Neural cell (in vitro differentiated cells): ENCODE measurements around the gene TSR1. TPM values are rescaled to one million over a fixed set of nuclear protein-coding genes. Genes with fewer than 3 reads are reported as not detected.

Source experiments
- H2AFZ ChIP-seq: fragments of 200-600, 300-800 bp; sonication (generic), shearing (Covaris generic); 2 replicates; pipeline ENCODE4 v1.6.0; 2014; ENCODE audit warnings: low read depth, mild to moderate bottlenecking, antibody characterized with exemption, low read length, moderate library complexity
- H3F3A ChIP-seq: fragments of 200-600 bp; shearing (Covaris generic); 2 replicates; pipeline ENCODE4 v1.6.1; 2016; ENCODE audit warnings: mild to moderate bottlenecking, moderate library complexity, mixed read lengths, antibody characterized with exemption, low read length; ENCODE audit not compliant: insufficient read depth, poor library complexity, severe bottlenecking
- H3K27ac ChIP-seq: fragments of 200-600, 300-800 bp; sonication (generic), shearing (Covaris generic); 2 replicates; pipeline ENCODE4 v1.5.1; 2014; ENCODE audit warnings: mild to moderate bottlenecking, low read length, moderate library complexity
- H3K27me3 ChIP-seq: fragments of 300-800, 200-600 bp; sonication (generic), shearing (Covaris generic); 2 replicates; pipeline ENCODE4 v1.6.0; 2014; ENCODE audit warnings: mild to moderate bottlenecking, low read depth, low read length, moderate library complexity; ENCODE audit not compliant: insufficient read depth
- H3K36me3 ChIP-seq: fragments of 300-800, 200-600 bp; sonication (generic), shearing (Covaris generic); 2 replicates; pipeline ENCODE4 v1.5.1; 2014; ENCODE audit warnings: mild to moderate bottlenecking, antibody characterized with exemption, low read length, moderate library complexity; ENCODE audit not compliant: insufficient read depth
- H3K4me2 ChIP-seq: fragments of 300-800, 200-600 bp; sonication (generic), shearing (Covaris generic); 2 replicates; pipeline ENCODE4 v1.6.0; 2014; ENCODE audit warnings: mild to moderate bottlenecking, low read length
- H3K4me3 ChIP-seq: fragments of 300-800, 200-600 bp; sonication (generic), shearing (Covaris generic); 2 replicates; pipeline ENCODE4 v1.5.1; 2014; ENCODE audit warnings: mild to moderate bottlenecking, low read length, moderate library complexity
- H3K79me2 ChIP-seq: fragments of 200-600 bp; shearing (Covaris generic); replicated peaks from 2 replicates; pipeline ENCODE4 v1.6.0; 2014; ENCODE audit warnings: mild to moderate bottlenecking, low read length, moderate library complexity; ENCODE audit not compliant: insufficient read depth
- H3K9ac ChIP-seq: fragments of 300-800, 200-600 bp; sonication (generic), shearing (Covaris generic); 2 replicates; pipeline ENCODE4 v1.6.1; 2016; ENCODE audit warnings: mild to moderate bottlenecking, low read length, mixed read lengths
- H3K9me2 ChIP-seq: fragments of 200-600 bp; shearing (Covaris generic); 2 replicates; pipeline ENCODE4 v1.6.1; 2016; ENCODE audit warnings: mild to moderate bottlenecking, low read length, mixed read lengths; ENCODE audit not compliant: insufficient read depth
- H3K9me3 ChIP-seq: fragments of 200-600, 300-800 bp; sonication (generic), shearing (Covaris generic); 2 replicates; pipeline ENCODE4 v1.6.1; 2016; ENCODE audit warnings: mild to moderate bottlenecking, mixed run types, low read length, moderate library complexity, mixed read lengths
- H4K20me1 ChIP-seq: fragments of 200-600 bp; shearing (Covaris generic); 2 replicates; pipeline ENCODE4 v1.6.1; 2016; ENCODE audit warnings: mild to moderate bottlenecking, mixed run types; ENCODE audit not compliant: insufficient read depth
- CTCF ChIP-seq: fragments of 450-650 bp; IDR thresholded peaks from 2 replicates; pipeline ENCODE4 v1.5.1; 2014; ENCODE audit warnings: antibody characterized with exemption, mild to moderate bottlenecking, moderate library complexity; ENCODE audit not compliant: poor library complexity, severe bottlenecking
- EP300 ChIP-seq: fragments of 450-650 bp; conservative IDR thresholded peaks from 2 replicates; pipeline ENCODE4 v1.6.1; 2014; ENCODE audit warnings: antibody characterized with exemption, mild to moderate bottlenecking, moderate library complexity; ENCODE audit not compliant: poor library complexity, severe bottlenecking
- EZH2 ChIP-seq: fragments of 200-600, 300-800 bp; shearing (Covaris generic), sonication (generic); IDR thresholded peaks from 2 replicates; pipeline ENCODE4 v1.6.1; 2014; ENCODE audit warnings: antibody characterized with exemption, low read length, borderline replicate concordance, mild to moderate bottlenecking; ENCODE audit not compliant: insufficient read depth, poor library complexity, severe bottlenecking
- MXI1 ChIP-seq: fragments of 450-650 bp; conservative IDR thresholded peaks from 2 replicates; pipeline ENCODE4 v1.6.1; 2014; ENCODE audit warnings: antibody characterized with exemption, mild to moderate bottlenecking; ENCODE audit not compliant: poor library complexity, severe bottlenecking
- POLR2AphosphoS5 ChIP-seq: IDR thresholded peaks from 2 replicates; pipeline ENCODE4 v1.6.1; 2012
- RAD21 ChIP-seq: fragments of 450-650 bp; conservative IDR thresholded peaks from 2 replicates; pipeline ENCODE4 v1.6.1; 2014; ENCODE audit warnings: antibody characterized with exemption, mild to moderate bottlenecking, moderate library complexity
- REST ChIP-seq: IDR thresholded peaks from 2 replicates; pipeline ENCODE4 v1.6.1; 2012; ENCODE audit warnings: borderline replicate concordance
- SMC3 ChIP-seq: fragments of 450-650 bp; conservative IDR thresholded peaks from 2 replicates; pipeline ENCODE4 v1.6.1; 2014; ENCODE audit warnings: antibody characterized with exemption, mild to moderate bottlenecking, moderate library complexity; ENCODE audit not compliant: poor library complexity
- TAF1 ChIP-seq: IDR thresholded peaks from 2 replicates; pipeline ENCODE4 v1.6.1; 2012; ENCODE audit warnings: low read depth
- polyA minus RNA-seq: library from RNA; depleted of rRNA, polyadenylated mRNA; stranded (reverse); fragments of >200 nt; gene quantifications from 2 replicates; pipeline ENCODE4 v1.2.3, GENCODE V29; 2014
- polyA plus RNA-seq: library from polyadenylated mRNA; depleted of rRNA; stranded (reverse); fragments of >200 nt; gene quantifications from 2 replicates; pipeline ENCODE4 v1.2.3, GENCODE V29; 2014

TSR1 gene
- 31.8 and 32.5 TPM in 2 replicates for polyA plus RNA-seq
- 34.6 and 41.9 TPM in 2 replicates for polyA minus RNA-seq

GRCh38 chr17:2336215-2336851 lies at the start of gene TSR1:
TSR1 (minus strand) TSS chr17:2336457; CDS start chr17:2336427, 30 bp downstream.
- Histone ChIP-seq H3K9me3 (no peaks in the 10 kb centered on the region), H3K9me2 (no peaks in the 10 kb centered on the region), H2AFZ (peak within 1 kb of the TSS; percentile 85), H4K20me1 (no peaks in the 10 kb centered on the region), H3K4me3 (peak within 1 kb of the TSS; percentile 98), H3K27ac (peak within 1 kb of the TSS; percentile 91), H3K36me3 (no peaks in the 10 kb centered on the region), H3K9ac (peak within 1 kb of the TSS; percentile 84), H3K27me3 (no peaks in the 10 kb centered on the region), H3K79me2 (peaks cover 29% of the 10 kb centered on the region), H3K4me2 (peak within 1 kb of the TSS; percentile 93), H3F3A (no peaks in the 10 kb centered on the region)
- TF ChIP-seq EP300 = peak; percentile 49
- peak; percentile 63 for TF ChIP-seq CTCF
- TF ChIP-seq RAD21 = peak; percentile 48
- peak; percentile 94 for TF ChIP-seq POLR2AphosphoS5
- TF ChIP-seq EZH2 = no peak
- peak; percentile 64 for TF ChIP-seq TAF1
- TF ChIP-seq REST = peak; percentile 80
- peak; percentile 67 for TF ChIP-seq SMC3
- TF ChIP-seq MXI1 = peak; percentile 100

GRCh38 chr17:2385240-2386210 lies 49.3 kb upstream of the TSR1 start:
- Histone ChIP-seq H2AFZ (no peak overlapping the region), H3K36me3 (no peaks in the 10 kb centered on the region), H3K4me2 (no peak overlapping the region), H3K9ac (no peak overlapping the region), H3K4me3 (no peak overlapping the region), H3K9me3 (no peaks in the 10 kb centered on the region), H3K27me3 (no peaks in the 10 kb centered on the region), H3K27ac (no peak overlapping the region), H3K9me2 (no peaks in the 10 kb centered on the region), H3F3A (no peaks in the 10 kb centered on the region), H3K79me2 (peaks cover 7% of the 10 kb centered on the region), H4K20me1 (peaks cover 4% of the 10 kb centered on the region)
- TF ChIP-seq TAF1 = no peak
- no peak for TF ChIP-seq EP300
- no peak for TF ChIP-seq REST
- no peak for TF ChIP-seq EZH2
- TF ChIP-seq RAD21 = no peak
- no peak for TF ChIP-seq CTCF
- TF ChIP-seq MXI1 = no peak
- no peak for TF ChIP-seq POLR2AphosphoS5
- TF ChIP-seq SMC3 = no peak
